GM23248 (cell line): Measurements from ENCODE around the gene NUFIP1.

Source experiments
- EZH2 ChIP-seq: fragments of 200-600 bp; sonication (generic); IDR thresholded peaks from 2 replicates; pipeline ENCODE4 v1.6.1; 2018; ENCODE audit warnings: antibody characterized with exemption, mild to moderate bottlenecking; ENCODE audit not compliant: insufficient read depth, poor library complexity, severe bottlenecking
- EZH2phosphoT487 ChIP-seq: fragments of 200-600 bp; sonication (generic); IDR thresholded peaks from 2 replicates; pipeline ENCODE4 v1.6.1; 2018; ENCODE audit warnings: antibody characterized with exemption, moderate library complexity, mild to moderate bottlenecking, low read depth; ENCODE audit not compliant: insufficient read depth

- no peak for TF ChIP-seq EZH2
- no peak for TF ChIP-seq EZH2phosphoT487
Measured at GRCh38 chr13:44967704-44968433, 21.4 kb downstream of the NUFIP1 start.
